Uterus (tissue), 2 donors: ENCODE data around the gene ORM1.

Experiments
- POLR2A ChIP-seq, 2 donors: fragments of 450-650 bp; IDR thresholded peaks; one replicate each; pipeline ENCODE4 v1.6.1; 2016; ENCODE audit warnings: antibody characterized with exemption in 2 of 2, mild to moderate bottlenecking in 1 of 2, moderate library complexity in 1 of 2
- TF ChIP-seq, protein P1 (sequence below), 4 experiments: fragments of 200-600 bp in 2 of 4; fragments of 450-650 bp in 2 of 4; sonication (generic) in 2 of 4; IDR thresholded peaks; one replicate each; pipeline ENCODE4 v1.5.1; 2016 to 2019; ENCODE audit warnings: antibody characterized with exemption in 4 of 4, mild to moderate bottlenecking in 2 of 4, moderate library complexity in 1 of 4

DNA sequence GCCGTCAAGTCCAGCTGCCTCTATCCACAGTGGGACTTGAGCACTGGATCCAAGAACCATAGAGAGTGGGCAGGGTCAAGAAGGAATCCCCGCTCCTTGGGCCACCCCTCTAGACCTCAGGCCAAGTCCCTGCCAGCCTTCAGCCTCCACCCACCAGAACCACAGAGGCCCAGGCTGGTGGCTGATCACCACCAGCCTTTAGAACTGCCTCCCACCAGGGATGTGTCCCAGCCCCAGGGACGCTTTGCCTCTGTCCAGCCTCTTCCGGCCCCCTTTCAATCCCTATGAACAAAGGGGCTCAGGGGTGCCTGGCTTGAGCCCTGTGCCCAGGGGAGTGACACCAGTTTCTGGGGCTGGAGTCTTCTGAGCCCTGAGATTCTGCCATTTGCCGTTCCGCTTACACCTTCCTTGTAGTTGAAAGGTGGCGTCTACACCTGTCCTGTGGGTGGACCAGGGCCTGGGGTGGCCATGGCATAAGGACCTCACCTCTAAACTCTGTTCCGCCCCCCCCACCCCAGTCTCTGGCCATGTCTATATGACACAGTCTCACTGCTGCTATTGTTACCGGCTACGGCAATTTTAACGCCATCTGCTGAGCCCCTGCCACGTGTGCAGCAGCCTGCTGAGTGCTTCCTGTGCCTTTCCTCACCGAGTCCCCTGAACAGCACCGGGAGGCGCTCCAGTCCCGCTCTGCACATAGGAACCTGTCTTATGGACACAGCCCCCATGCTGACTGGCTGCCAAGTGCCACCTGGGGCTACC, 35.7 kb upstream of the ORM1 start:
- TF ChIP-seq, protein P1, sequence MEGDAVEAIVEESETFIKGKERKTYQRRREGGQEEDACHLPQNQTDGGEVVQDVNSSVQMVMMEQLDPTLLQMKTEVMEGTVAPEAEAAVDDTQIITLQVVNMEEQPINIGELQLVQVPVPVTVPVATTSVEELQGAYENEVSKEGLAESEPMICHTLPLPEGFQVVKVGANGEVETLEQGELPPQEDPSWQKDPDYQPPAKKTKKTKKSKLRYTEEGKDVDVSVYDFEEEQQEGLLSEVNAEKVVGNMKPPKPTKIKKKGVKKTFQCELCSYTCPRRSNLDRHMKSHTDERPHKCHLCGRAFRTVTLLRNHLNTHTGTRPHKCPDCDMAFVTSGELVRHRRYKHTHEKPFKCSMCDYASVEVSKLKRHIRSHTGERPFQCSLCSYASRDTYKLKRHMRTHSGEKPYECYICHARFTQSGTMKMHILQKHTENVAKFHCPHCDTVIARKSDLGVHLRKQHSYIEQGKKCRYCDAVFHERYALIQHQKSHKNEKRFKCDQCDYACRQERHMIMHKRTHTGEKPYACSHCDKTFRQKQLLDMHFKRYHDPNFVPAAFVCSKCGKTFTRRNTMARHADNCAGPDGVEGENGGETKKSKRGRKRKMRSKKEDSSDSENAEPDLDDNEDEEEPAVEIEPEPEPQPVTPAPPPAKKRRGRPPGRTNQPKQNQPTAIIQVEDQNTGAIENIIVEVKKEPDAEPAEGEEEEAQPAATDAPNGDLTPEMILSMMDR (IDR thresholded peaks at IDR 0.05), result no peak
- TF ChIP-seq POLR2A (IDR thresholded peaks at IDR 0.05), result no peak
